ENCODE data around the gene PACRG. TPM values are rescaled to one million over a fixed set of nuclear protein-coding genes. Genes with fewer than 3 reads are reported as not detected.
A peak's percentile ranks its signal among the peaks of the same experiment; 100 is the strongest.

Gene PACRG
- total RNA-seq, 1 donor from 2014 or later, result 7.4 TPM

DNA sequence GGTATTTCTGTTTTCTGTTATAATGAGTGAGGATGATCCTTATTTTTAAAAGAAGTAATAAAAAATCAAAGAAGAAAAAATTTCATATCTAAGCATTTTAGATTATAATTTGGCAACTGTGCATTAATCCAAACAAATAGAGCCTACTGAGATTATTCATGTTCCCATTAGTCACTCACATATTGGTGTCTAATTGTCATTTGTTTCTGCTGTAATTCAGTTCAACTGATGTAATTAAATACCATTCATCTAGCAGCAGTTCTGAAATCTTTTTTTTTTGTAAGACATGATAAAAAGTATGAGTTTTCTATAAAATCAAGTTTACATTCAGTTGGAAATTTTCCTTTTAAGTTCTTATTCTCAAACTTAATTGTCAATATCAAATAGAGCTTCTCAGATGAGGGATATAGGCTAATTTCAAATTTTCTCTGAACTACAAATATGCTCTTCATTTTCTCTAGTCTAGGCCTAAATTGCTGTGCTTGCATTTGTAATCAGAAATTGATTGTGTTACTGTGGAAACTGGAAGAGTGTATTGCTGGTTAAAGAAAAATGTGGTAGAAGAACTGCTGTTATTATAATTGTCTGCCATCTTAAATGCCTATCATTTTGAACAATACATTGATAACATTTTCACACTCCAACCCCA, 23.6 kb downstream of the PACRG start:
- DNase-seq (no peak), ATAC-seq (ENCODE audit: poor library complexity) (no peak)
- intact Hi-C loops (cut with DNase I), result no loop called here

DNA sequence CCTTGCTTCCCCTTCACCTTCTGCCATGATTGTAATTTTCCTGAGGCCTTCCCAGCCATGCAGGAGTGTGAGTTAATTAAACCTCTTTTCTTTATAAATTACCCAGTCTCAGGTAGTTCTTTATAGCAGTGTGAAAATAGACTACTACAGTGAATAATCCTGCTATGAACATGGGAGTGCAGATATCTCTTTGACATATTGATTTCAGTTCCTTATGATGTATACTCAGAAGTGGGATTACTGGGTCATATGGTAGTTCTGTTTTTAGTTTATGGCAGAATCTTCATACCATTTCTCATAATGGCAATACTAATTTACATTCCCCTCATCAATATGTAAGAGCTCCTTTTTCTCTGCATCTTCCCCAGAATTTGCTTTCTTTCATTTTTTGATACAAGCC, 26.0 kb downstream of the PACRG start:
- ATAC-seq (ENCODE audit: poor library complexity), result no peak
- intact Hi-C loops (cut with DNase I), result no loop called here

DNA sequence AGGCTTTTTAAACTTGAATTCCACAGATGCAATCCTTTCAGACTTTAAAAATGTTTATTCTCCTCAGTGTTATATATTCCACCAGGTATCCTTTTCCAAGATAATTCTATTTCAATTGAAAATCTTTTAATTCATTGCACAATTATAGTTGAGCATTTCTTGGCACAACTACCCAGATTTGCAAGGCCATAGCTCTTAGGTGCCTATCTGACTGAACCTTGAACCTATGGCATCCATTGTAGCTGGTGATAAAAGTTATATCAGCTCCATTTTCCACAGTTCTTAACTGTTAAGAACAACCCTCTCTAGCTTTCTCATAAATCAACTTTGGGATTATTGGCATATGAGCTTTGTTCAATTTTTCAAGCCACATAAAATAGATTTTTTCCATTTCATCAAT, 42.4 kb downstream of the PACRG start:
- no peak for DNase-seq
- intact Hi-C loops (cut with DNase I), result no loop called here
- ATAC-seq (ENCODE audit: poor library complexity), result no peak

More for the DNA sequence above, 26.0 kb downstream of the PACRG start:
- no peak for DNase-seq

DNA sequence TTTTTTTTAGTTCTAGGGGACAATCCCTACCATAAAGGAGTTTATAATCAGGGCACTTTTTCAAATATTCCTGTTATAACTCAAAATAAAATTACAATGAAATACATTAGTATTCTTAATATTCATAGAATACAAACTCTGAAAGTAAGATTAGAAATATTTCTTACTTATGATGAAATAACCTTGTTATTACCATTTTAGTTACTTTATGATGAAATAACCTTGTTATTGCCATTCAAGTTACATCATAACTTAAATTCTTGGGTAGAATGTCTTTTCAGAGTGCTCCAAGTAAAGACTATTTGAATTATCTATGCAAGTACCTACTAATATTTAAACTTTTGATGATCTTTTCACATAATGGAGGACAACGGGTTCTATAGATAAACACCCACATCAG, 43.2 kb downstream of the PACRG start:
- intact Hi-C loops (cut with DNase I), result no loop called here
- ATAC-seq (ENCODE audit: poor library complexity), result no peak
- no peak for DNase-seq

DNA sequence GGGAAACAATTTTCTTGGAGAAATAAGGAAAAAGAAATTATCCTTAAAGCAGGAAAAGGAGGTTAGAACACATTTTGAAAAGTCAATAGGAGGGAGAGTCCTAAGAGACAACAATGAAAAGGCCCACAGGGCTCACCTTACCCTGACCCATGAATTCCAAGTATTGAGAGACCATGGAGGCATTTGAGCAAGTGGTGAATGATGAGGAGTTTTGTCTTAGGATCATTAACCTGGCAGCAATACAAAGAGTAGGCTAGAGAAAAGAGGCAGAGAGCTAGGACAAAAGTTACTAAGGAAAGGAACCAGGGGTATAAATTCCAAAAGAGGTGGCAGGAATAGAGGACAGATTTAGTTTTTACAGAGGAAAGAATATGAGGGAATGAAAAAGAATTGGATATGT, 44.7 kb downstream of the PACRG start:
- ATAC-seq (ENCODE audit: poor library complexity), result no peak
- DNase-seq, result no peak
- intact Hi-C loops (cut with DNase I), result no loop called here

DNA sequence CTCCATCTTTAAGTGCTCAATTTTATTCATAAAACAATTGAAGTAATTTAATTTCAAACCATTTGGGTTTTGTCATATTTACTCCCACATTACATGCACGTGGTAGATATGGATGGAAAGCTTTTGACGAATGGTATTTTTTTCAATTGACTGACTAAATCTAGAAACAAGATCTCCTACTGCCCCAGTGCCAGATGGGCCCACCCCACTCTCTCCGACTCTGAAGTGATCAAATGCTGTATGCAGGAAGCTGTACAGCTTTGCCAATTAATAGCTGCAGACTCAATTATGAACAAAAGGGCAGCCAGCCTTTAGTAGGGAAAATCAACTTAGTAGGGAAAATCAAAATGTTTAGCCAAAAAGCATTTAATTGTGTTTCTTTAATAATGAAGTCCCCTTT, 46.2 kb downstream of the PACRG start:
- DNase-seq, result no peak
- intact Hi-C loops (cut with DNase I), result no loop called here
- no peak for ATAC-seq (ENCODE audit: poor library complexity)

DNA sequence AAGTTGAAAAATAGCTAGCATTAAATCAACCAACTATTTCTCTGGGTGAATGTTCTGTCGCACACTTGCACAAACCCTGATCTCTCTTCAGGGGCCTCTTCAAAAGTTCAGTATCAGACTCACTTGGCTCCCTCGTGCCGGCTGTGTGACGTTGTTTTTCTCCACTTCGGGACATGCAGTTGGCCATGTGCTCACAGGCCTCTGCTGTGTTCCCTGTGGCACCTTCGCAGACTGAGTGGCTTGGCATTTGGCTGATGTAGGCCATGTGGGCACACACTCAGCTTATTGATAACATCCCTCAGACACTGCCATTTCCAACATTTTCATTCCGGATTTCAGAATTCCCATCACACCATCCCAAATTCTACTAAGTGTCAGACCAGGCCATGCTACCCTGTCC, 49.3 kb downstream of the PACRG start:
- intact Hi-C loops (cut with DNase I), result no loop called here
- ATAC-seq (ENCODE audit: poor library complexity), result peak; percentile 31
- peak; percentile 42 for DNase-seq

DNA sequence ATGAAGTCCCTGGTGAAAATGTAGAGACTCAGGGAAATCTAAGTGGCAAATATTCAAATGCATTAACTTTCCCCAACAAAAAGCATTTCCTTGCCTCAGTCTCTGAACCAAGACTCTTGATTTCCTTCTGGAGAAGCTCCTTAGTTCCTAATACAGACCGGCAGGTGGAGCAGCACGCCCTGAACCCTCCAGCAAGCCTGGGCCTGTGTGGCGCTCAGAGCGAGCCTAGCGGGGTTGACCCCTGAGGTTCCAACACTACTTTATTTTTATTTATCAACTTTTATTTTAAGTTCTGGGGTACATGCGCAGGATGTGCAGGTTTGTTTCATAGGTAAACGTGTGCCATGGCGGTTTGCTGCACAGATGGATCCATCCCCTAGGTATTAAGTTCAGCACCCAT, 50.8 kb downstream of the PACRG start:
- ATAC-seq (ENCODE audit: poor library complexity) (no peak), DNase-seq (no peak)
- intact Hi-C loops (cut with DNase I), result no loop called here

DNA sequence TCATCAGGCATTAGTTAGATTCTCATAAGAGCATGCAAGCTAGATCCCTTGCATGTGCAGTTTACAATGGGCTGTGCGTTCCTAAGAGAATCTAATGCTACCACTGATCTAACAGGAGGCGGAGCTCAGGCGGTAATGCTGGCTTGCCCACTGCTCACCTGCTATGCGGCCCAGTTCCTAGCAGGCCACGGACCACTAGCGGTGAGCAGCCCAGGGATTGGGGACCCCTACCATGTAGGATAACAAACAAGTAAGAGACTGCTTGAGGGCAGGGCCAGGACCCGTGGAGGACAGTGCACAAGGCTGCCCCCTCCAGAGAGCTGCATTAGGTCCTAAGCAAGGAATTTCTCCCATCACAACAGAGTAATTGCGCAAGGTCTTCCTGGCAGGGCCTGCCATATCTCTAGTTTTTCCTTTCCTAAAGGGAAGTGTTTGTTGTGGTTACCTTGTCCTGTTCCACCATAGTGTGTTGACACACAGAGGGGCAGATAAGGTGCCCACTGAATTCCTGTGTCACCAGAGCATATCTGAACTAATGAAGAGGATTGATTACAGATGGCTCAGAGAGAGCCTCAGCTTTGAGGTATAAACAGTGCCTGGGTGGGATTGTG, 58.0 kb downstream of the PACRG start:
- peak; percentile 39 for DNase-seq
- intact Hi-C loops (cut with DNase I), result no loop called here
- ATAC-seq (ENCODE audit: poor library complexity), result peak; percentile 93

DNA sequence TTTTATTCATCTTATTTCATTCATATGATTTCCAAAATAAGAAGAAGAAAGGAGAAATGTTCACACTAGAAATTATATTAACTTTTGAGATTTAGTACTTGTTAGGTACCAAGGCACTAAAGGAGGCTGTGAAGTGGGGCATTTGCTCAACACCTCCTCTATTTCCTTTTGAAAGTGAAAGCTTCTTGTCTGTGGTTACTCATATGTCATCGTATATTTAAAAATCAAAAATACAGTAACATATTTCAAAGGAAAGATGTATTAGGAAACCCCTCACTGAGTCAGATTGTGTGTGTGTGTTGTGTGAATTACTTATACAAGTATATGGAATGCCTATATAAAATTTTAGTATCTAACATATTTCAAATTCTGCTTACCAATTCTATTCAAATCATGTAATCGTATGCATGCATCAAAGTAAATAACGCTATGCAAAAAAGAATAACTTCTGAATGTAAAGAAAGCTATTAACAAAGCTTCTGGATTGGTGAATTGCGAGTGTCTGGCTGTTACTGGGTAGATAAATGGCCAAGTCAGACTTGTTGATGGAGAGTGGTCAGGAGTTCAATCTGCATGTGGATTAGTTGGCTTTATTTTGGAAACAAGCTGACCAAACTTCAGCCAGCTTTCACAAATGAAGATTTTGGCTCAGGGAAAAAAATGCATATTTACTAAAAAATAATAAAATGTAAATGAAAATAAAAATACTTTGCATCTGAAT, 70.9 kb downstream of the PACRG start:
- DNase-seq (no peak), ATAC-seq (ENCODE audit: poor library complexity) (no peak)
- intact Hi-C loops (cut with DNase I), result no loop called here

DNA sequence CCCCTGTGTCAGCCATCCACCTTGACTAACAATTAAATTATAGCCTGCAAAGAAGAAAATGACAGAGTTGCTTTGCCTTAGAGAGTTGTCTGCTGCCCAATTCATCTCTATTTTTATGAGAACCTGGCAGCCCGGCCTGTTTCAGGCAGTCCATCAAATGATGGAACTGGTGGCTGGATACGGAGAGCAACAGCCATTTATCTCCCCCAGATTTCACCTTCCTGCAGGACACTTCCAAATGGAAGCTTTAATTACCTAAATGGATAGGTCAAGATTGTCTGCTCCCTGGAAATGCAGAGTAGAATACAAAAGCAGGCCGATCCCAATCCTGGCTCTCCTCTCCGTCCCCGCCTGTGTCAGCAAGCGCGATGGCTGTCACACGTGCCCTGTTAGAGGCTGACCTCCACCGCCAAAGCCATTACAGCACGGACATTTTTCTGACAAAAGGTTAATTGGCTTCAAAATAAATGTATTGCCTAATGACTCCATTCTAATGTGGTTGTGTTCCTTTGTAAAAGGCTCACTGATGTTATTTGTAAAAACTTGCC, 86.7 kb downstream of the PACRG start:
- intact Hi-C loops (cut with DNase I), result no loop called here
- ATAC-seq (ENCODE audit: poor library complexity), result no peak
- DNase-seq, result no peak

DNA sequence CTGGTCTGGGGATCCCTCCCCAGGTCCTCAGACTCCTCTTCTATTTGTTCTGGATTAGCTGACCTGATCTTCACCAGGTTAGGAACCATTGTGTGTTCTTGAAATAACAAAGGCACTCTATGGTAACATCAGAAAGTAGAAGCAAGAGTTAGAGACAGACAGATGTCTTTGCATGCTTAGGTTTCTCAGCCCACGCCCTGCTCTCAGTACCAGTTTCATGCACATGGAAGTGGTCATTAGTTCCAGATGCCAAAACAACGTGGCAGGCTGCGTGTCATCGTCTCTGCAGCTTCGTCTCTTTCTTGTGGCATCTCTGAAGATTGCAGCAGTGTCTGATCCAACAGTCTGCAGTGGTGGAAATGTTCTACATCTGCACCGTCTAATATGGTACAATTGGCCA, 89.4 kb downstream of the PACRG start:
- no peak for ATAC-seq (ENCODE audit: poor library complexity)
- no peak for DNase-seq
- intact Hi-C loops (cut with DNase I), result no loop called here

DNA sequence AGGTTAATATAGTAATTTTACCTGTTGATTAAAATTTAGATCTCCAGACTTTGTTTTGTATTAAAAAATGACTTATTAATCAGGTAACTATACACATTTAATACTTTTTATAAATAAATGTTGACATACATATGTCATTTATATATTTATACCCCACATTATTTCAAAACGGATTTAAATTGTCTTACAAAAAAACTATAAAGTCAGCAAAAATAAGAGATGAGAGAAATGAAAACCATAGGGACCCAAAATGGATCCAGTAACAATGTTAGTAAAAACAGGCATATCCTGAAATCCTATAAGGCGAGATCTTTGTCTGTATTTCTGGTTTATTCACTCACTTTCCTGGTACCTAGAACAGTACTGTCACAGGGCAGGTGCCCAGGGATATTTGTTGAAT, 91.5 kb downstream of the PACRG start:
- DNase-seq, result no peak
- ATAC-seq (ENCODE audit: poor library complexity), result no peak
- intact Hi-C loops (cut with DNase I), result no loop called here

DNA sequence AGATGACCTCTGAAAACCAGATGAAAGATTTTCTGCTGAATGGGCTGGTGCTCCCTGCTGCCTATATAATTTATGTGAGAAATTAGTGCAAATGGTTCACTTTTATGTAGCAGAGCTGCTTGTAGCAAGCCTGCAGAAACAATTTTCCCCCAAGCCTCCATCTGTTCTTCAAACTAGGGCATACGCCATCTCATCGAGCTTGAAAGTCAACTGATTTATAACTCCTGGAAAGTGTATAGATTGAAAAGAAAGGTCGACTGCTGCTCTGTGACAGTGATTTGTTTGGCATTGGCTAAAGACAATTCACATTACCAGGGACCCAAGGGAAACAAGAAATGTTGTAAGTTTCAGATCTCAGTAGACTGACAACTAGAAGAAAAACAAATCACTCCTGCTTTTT, 93.3 kb downstream of the PACRG start:
- intact Hi-C loops (cut with DNase I), result no loop called here
- DNase-seq, result no peak
- ATAC-seq (ENCODE audit: poor library complexity), result no peak

DNA sequence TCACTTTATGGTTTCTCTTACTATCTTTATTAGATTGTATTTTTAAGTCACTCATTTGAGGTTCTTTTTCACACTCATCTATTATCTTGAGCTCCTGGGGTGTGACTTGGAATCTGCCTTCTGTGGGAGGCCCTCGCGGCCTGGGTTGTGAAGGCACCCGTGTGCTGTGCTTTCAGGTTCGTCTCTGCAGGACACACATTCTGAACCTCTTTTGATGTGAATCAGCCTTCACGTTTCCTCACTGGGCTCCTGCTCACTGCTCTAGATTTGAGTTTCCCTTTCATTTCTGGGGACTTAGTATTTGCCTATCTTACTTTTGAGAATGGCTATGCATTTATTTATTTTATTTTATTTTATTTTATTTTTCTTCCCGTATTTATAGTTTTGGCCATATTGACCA, 97.8 kb downstream of the PACRG start:
- DNase-seq (no peak), ATAC-seq (ENCODE audit: poor library complexity) (no peak)
- intact Hi-C loops (cut with DNase I), result no loop called here

DNA sequence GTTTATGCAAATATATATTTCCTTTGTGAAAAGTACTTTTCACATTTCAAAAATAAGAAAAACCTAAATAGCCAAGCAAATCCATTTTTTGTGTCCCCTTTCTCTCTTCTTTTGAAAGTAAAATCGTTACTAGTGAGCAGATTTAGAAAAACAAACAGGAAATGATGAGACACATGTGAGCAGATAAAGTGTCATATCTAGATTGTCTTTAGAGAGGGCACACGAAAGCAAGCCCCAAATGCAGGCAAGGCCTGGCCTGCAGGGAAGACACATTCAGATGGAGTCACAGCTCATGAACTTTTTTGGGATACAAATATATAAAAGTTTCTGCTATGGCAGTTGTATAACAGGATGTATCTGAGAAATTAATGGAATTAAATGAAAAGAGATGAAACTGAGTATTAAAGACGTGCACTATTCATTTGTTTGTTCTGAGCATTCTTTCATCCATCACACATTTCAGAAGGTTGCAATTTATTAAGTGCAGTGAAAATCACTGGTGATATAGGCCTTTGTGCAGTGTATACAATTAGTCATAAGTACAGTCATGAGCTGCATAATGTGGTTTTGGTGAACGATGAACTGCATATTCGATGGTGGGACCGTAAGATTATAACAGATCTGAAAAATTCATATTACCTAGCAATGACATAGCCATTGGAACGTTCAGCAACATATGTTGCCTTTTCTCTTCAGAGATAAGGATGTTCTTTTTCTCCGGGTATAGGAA, 101.4 kb downstream of the PACRG start:
- intact Hi-C loops (cut with DNase I), result no loop called here
- ATAC-seq (ENCODE audit: poor library complexity) (no peak), DNase-seq (no peak)

DNA sequence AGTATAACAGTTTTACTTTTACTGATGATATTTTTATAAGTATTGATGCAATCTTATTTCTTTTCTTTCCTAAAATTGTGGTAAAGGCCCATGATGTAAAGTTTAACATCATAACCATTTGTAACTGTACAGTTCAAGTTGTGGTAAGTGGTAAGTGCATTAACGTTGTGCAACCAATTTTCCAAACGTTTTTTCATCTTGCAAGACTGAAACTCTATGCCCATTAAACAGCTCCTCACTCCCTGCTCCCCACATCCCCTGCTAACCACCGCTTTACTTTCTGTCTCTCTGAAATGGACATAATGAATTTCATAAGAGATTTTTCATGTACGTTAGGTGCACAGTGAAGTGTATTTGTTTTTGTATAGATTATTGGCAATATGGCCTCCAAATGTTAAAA, 106.0 kb downstream of the PACRG start:
- DNase-seq (no peak), ATAC-seq (ENCODE audit: poor library complexity) (no peak)
- intact Hi-C loops (cut with DNase I), result no loop called here

DNA sequence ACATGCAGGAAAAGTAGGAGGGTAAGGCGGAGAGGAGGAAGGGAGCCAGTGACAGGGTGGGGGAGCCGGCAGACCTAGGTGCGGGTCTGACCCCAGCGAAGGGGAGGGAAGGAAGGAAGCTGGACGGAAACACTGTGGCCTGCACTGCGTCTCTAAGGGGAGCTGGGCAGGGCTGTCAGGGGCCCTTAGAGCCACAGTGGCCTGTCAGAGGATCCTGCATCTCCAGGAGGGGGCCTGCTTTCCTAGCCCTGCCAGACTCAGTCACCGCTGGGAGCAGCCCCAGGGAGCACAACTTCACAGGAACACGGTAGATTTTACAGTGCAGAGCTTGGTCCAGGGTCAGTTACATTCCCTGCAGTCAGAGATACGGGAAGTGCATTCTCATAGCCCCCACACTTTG, 118.2 kb downstream of the PACRG start:
- intact Hi-C loops (cut with DNase I), result no loop called here
- ATAC-seq (ENCODE audit: poor library complexity) (no peak), DNase-seq (no peak)

DNA sequence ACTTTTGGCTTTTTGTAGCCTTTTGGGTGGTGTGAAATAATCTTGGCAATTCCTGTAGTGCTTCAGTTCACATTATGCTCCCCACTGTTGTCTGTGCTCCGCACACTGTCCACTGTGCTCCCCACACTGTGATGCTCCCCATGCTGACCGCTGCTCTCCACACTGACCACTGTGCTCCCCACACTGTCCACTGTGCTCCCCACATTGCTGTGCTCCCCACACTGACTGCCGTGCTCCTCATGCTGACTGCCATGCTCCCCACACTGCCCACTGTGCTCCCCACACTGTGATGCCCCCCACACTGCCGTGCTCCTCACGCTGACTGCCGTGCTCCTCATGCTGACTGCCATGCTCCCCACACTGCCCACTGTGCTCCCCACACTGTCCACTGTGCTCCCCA, 118.9 kb downstream of the PACRG start:
- no peak for ATAC-seq (ENCODE audit: poor library complexity)
- intact Hi-C loops (cut with DNase I), result no loop called here
- no peak for DNase-seq

All from Right ventricle myocardium superior (tissue), 1 donor.